ENCODE measurements around the gene ZMYM3.
"Not testable (repeated sequence)": the region's sequence is repeated elsewhere in the genome, so short reads cannot be mapped to it uniquely, and the experiment has no call there.

DNA sequence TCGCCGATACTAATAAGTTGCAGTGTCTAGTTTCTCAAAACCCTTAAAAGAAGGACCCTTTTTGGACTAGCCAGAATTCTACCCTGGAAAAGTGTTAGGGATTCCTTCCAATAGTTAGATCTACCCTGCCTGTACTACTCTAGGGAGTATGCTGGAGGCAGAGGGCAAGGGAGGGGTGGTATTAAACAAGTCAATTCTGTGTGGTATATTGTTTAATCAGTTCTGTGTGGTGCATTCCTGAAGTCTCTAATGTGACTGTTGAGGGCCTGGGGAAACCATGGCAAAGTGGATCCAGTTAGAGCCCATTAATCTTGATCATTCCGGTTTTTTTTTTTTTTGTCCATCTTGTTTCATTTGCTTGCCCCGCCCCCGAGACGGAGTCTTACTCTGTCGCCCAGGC lies 46.1 kb upstream of the ZMYM3 start:
- TF ChIP-seq, protein P1, sequence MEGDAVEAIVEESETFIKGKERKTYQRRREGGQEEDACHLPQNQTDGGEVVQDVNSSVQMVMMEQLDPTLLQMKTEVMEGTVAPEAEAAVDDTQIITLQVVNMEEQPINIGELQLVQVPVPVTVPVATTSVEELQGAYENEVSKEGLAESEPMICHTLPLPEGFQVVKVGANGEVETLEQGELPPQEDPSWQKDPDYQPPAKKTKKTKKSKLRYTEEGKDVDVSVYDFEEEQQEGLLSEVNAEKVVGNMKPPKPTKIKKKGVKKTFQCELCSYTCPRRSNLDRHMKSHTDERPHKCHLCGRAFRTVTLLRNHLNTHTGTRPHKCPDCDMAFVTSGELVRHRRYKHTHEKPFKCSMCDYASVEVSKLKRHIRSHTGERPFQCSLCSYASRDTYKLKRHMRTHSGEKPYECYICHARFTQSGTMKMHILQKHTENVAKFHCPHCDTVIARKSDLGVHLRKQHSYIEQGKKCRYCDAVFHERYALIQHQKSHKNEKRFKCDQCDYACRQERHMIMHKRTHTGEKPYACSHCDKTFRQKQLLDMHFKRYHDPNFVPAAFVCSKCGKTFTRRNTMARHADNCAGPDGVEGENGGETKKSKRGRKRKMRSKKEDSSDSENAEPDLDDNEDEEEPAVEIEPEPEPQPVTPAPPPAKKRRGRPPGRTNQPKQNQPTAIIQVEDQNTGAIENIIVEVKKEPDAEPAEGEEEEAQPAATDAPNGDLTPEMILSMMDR (IDR thresholded peaks at IDR 0.05) = not testable (repeated sequence)
- not testable (repeated sequence) for TF ChIP-seq POLR2A (IDR thresholded peaks at IDR 0.05)

All from adrenal gland (tissue), 5 donors.